NB4 (cell line): Measurements from ENCODE around the gene CCDC61.

Experiments used
- POLR2A ChIP-seq: IDR thresholded peaks from 2 replicates; pipeline ENCODE4 v1.6.1; 2011; ENCODE audit warnings: mild to moderate bottlenecking; ENCODE audit not compliant: insufficient read length; ENCODE audit errors: extremely low read depth
- TF ChIP-seq, protein P1 (sequence below): IDR thresholded peaks from one replicate; pipeline ENCODE4 v1.5.1; 2012; ENCODE audit warnings: low read depth, low read length
- TF ChIP-seq, protein P2 (sequence below): IDR thresholded peaks from 2 replicates; pipeline ENCODE4 v1.6.1; 2011; ENCODE audit warnings: low read depth, low read length

DNA sequence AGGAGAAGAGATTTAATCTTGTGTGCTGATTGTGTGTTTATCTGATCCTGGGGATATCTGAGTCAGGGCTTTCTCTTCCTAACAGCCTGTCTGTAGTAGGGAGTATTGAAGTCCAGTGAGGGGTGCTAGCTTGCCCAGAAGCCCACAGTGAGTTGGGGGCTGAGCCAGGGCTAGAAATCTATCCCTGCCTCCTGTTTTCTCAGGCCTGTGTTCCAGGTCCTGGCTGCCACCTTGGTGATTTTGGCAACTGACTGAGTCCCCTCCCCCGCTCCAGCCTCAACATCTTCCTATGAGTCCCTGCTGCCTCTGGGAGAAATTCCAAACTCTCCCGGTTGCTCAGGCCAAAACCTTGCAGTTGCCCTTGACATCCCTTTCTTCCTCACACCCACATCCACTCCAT lies 13.9 kb upstream of the CCDC61 start:
- TF ChIP-seq, protein P1, sequence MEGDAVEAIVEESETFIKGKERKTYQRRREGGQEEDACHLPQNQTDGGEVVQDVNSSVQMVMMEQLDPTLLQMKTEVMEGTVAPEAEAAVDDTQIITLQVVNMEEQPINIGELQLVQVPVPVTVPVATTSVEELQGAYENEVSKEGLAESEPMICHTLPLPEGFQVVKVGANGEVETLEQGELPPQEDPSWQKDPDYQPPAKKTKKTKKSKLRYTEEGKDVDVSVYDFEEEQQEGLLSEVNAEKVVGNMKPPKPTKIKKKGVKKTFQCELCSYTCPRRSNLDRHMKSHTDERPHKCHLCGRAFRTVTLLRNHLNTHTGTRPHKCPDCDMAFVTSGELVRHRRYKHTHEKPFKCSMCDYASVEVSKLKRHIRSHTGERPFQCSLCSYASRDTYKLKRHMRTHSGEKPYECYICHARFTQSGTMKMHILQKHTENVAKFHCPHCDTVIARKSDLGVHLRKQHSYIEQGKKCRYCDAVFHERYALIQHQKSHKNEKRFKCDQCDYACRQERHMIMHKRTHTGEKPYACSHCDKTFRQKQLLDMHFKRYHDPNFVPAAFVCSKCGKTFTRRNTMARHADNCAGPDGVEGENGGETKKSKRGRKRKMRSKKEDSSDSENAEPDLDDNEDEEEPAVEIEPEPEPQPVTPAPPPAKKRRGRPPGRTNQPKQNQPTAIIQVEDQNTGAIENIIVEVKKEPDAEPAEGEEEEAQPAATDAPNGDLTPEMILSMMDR: no peak
- TF ChIP-seq POLR2A: no peak
- TF ChIP-seq, protein P2, sequence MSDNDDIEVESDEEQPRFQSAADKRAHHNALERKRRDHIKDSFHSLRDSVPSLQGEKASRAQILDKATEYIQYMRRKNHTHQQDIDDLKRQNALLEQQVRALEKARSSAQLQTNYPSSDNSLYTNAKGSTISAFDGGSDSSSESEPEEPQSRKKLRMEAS: no peak
